ENCODE results near the gene ABLIM2.

ABLIM2 gene

DNA sequence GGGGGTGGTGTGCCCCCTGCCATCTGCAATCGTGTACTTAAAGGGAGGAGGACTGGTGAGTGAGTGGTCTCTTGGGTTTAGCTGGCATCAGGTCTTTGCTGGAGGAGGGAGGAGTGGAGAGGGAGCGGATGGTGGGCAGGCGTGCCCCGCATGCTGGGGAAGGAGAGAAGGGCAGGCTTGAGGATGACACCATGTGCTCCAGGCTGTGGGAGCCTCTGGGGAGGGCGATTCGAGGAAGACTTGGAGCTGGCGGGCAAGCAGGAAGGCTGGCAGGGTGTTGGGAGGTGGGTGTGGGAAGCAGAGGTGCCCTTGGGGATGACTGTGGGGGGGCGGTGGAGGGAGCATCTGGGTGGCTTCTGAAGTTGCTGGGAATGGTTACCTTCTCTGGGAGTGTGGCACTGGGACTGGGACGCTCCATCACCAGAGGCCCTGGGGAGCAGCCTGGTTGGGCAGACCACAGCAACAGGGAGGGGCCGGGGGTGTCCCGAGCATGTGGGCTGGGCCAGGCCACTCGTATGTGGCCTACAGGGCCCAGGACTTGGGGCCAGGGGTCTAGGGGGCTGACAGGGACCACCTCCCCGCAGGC is 188.2 kb downstream of the ABLIM2 start:
- DNase-seq, result no peak

DNA sequence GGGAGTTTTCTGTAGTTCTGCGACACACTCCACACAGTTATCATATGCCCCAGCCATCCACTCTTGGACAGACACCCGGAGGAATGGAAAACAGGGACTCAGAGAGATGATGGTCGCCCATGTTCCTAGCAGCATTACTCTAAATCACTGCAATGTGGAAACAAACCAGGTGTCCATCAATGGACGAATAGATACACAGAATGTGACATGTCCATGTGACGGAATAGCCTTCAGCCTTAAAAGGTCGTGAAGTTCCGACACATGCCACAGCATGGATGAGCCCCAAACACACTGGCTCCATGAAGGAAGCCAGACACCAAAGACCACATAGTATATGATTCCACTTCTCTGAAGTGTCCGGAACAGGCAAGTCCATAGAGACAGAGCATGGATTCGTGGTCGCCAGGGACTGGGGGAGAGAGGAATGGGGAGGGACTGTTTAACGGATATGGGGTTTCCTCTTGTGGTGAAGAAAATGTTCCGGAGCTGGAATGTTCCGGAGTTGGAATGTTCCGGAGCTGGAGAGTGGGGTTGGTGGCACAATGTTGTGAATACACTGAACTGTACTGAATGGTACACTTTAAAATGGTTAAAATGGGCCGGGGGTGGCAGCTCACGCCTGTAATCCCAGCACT is 190.2 kb downstream of the ABLIM2 start:
- no peak for DNase-seq

DNA sequence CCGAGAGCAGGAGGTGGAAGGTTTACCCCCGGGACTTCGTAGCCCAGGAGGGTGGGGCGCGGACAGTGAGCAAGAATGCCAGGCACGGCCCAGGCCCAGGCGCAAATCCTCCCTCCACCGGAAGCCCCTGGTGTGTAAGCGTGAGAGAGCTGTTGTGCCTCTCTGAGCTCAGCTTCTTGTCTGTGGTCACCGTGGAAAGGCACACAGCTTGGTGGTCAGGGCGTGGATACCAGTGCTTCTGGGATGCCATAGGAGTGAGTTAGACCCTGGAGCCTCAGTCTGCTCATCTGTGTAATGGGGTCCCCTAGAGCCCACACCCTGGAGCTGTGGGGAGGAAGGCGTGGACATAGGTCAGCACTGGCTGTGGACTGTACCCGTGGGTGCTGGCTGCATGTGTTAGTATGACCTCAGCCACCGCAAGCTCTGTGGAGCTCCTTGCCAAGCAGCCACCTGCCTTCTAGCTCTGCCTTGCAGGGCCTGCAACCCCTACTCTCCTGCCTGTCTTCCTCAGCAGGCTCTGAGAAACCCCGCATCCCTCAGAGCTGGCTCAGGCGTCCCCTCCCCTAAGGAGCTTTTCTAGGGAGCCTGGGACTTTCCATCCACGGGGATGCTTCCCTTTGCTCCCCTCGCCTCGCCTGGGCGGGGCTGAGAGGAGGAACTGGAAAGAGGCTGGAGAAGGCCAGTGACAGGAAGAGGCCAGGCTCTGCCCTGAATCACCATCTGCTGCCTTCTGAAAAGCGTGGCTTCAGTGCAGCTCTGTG is 190.9 kb downstream of the ABLIM2 start:
- DNase-seq, result no peak

DNA sequence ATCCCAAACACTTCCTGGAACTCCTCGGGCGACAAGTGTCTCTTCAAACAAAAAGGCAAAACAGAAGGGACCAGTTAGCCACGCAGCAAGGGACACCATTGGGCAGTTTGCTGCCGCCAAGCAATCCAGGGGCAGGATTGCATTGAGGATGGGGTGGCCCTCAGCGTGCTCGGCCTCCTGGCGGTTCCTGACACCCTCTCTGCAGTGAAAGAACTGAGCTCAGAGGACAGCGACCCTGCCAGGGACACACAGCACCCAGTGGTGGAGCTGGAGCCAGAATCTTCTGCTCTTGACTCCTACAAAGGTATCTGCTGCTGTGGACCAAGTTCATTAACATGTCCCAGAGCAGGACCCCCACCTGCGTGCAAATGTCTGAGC is 191.6 kb downstream of the ABLIM2 start:
- DNase-seq, result no peak

DNA sequence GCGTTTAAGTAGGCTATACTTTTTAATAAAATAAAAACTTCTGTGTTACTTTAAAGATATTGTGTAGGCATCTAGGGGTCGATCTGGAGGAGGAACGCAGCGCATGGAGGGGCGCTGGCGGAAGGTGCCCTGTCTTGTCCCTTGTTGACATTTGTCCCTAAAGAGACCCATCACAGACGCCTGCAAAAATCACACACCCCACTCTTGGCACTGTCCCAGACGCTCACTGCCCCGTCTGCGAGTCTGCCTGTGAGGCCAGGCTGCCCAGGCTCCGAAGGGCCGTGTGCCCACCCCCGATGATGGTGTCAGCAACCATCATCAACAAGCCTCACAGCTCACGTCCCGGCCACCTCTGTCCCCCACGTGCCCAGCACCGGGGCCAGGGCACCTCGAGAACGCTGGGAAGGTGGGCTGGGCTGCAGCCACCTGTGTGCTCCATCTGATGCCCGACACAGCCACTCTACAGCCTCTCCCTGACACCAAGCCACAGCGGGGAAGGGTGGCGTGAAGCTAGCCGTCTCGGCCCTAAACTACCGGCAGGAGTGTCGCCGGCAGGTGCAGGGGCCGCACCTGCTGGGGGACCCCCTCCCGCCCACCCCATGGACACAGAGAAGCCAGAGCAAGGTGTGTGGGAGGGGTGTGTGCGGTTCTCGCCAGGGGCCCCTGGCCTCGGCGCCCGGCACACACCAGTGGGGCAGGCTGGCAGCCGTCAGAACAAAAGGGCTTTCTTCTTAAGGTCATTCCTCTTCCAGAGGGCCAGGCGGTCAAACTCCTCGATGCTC is 192.1 kb downstream of the ABLIM2 start:
- no peak for DNase-seq

DNA sequence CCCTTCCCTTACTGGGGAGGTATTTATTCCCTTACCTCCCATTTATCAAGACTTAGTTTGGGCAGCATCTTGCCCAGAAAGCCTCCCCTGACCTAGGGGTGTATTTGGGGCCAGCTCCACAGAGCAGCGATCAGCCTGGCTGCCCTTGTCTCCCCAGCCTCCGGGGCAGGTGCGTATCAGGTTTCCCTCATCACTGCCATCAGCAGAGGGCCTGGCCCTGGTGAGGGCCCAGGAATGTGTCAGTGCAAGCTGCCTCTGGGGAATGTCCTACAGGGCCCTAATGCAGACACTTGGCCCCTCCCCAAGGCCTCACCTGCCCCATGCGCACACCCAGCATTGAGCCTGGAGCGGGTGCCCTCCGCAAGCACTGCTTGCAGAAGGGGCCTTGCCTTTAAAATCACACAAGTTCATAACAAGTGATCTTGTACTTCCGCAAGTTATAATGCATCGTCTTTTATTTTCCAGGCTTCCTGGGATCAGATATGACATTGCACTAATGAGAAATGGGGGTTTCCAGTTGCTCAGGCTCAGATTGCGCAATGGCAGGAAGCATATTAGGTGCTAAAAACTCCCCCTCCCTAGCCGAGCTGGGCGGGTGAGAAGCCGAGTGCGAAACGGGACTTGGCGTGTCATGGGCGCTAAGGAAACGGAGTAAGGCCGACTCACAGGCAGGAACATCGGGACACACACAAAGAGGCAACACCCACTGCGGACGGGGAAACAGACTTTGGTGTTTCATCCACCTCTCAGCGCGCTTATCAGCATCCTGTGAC is 193.5 kb downstream of the ABLIM2 start:
- no peak for DNase-seq

DNA sequence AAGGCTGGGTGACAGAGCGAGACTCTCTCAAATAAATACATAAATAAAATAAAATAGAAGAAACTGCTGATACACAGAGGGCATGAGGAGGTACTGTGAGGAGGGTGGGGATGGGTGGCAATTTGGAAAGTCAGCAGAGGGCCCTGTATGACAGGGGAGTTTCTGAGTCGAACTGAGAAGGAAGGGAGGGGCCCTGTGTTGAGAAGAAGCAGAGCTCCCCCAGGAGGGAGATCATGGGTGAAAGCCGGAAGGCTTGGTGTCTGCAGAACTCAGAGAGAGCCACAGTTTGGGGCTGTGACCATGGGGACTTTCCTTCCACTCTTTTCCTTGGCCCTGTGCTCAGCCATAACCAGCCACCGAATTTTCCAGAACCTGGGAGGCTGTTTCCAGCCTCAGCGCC is 194.2 kb downstream of the ABLIM2 start:
- DNase-seq, result no peak

DNA sequence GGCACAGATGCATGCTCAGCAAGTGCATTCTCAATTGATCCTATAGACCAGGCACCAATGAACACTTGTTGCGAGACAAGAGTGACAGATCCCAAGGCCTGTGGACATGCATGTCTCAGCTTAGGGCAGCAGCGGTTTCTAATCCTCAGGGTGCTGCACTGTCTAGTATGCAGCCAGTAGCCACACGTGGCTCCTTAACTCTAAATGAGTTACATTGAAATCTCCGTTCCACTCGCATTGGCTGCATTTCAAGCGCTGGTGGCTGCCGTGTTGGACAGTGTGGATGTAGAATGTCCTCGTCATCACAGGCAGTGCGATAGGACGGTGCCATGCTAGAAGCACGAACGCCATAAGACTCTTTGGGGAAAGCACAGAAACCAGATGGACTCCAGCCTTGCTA is 194.9 kb downstream of the ABLIM2 start:
- DNase-seq, result no peak

DNA sequence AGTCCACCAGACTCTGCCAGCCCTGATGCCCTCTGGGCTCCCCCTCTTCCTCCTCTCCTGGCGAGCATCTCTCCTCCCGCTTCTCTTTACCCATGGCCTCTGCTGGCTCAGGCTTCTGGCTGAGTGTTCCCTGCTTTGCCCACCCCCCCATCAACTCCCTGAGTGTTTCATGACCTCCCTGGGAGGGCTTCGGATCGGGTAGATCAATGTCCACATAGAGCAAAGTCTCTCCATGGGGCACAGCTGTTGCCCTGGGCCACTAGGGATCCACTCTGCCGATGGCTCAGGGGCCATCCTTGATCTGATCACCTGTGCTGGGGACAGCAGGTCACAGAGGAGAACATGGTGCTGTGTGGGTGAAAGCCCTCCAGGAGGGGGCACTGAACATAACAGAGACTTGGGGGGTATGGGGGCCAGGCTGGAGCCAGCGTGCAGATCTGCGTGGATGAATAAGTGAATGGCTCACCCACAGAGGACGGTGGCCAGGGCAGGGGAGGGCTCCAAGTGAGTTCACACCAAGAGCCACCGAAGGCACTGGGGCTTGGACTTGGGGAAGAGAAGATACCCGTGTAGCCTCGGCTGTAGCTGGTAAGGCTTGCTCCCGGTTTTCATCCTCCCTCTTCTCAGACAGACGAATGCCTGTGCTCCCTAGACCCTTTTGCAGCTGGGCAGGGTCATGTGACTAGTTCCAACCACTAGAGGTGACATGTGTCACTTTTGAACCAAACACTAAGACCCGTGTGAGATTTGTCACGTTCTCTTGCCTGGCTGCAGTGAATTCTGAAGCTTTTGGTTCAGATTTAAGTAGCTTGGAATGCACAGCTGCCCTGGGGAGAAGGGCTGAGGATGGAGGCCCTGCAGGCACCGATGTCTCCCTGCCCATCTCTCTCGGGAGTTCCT is 195.8 kb downstream of the ABLIM2 start:
- no peak for DNase-seq

DNA sequence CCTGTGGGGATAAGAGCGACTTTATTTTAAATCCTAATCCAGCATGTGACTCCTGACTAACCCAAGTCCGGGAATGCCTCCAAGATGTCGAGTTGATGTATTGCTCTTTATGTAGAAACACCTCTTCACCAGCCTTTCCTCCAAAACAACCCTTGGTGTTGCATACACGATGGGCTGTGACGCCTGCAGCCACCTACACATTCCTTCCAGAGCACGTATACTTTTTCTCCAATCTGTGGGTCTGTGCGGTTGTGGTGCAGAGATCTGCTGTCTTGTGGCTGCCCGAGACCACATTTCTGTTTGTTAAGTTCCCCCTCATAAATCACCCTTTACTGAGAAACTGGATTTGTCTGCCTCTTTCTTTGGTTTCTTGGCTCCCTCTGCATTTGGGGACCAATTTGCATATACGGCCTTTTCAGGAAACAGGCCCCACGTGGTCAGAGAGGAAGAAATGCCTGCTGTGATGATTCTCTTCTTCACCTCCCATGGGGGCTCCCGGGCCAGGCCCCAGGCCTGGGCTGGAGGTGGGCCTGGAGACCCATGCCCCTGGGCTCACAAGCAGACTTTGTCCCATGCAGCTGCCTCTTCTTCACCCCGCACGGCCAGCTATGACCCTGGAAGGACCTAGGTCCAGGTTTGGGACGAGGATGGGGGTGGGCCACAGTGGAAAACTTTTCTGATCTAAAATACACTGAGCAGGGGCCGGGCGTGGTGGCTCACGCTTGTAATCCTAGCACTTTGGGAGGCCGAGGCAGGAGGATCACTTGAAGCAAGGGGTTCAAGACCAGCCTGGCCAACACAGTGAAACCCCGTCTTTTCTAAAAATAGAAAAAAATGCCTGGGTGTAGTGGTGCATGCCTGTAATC is 197.6 kb downstream of the ABLIM2 start:
- DNase-seq, result no peak

DNA sequence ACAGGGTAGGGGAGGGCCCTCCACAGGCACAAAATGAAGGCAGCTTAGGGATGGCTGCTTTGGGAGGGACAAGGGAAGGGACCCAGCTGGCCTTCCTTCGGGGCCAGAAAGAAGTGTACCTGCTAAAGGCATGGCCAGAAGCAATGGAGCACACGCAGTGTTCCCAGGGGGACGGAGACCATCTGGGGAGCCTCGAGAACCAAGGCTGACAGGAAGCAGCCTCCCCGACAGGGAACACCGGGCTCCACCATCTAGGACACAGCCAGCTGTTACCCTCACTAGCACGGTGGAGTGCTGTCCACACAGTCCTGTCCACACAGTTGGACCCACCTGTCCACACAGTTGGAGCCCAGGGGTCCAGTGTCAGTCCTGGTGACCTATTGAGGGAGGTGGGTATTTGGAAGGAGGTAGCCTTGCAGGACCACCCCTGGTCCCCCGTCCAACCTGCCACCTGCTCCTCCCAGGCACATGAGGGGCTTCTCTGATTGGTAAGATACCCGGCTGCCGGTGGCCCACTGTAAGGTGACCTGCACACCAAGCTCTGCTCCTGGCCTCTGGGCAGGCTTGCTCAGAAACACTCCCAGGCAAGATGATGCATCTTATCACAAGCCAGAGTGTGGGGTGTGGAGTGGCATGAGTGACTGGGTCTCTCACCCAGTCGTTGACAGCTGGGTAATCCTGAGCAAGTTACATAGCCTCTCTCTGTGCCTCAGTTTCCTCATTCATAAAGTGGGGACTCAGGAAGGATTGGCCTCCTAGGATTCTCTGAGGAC is 198.4 kb downstream of the ABLIM2 start:
- DNase-seq, result no peak

DNA sequence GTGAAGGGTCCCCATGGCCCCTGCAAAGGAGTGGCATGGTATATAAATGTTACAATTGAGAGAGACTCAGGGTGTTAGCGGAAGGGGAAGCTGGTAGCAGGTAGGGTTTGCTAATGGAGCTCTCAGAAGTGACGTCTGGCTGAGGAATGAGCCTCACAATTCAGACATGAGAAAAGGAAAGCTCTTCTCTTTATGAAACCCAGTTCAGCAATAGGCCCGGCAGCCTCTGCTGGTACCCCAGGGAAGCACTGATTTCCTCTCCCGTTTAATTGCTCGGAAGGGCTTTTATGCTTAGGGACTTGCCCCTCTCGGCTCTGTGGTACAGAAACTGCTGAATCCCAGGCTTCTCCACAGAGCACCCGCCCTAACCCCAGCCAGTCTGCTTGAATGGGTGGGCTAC is 199.5 kb downstream of the ABLIM2 start:
- DNase-seq, result no peak

DNA sequence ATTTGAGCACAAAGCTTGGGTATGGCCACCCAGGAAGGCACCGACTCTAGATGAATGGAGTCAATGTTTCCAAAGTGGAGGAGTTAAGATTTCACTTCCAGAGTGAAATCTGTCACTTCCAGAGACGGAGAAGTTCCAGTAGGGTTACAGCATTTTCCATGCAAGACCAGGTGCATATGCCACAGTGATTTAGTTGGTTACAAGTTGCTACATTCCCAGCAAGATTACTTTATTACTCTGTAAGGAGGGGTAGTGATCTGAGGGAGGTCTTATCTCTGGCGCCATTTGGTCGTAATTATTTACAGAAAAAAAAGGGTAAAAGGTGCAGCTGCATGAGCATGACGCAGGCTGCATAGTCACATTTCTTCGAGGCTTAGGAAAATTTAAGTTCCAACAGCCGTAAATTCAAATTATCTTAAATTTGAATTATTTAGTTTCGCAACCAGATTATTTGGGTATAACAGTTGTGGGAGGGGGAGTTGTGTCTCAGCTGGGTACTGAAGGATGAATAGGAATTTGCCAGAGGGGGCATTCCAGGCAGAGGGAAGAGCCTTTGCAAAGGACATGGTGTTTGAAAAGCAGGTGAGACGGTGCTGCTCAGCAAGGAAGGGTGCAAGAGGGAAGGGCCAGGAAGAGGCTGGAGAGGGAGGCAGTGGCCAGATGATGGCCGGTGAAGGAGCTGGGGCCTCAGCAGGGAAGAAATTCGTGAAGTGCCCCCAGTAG is 201.5 kb downstream of the ABLIM2 start:
- no peak for DNase-seq

DNA sequence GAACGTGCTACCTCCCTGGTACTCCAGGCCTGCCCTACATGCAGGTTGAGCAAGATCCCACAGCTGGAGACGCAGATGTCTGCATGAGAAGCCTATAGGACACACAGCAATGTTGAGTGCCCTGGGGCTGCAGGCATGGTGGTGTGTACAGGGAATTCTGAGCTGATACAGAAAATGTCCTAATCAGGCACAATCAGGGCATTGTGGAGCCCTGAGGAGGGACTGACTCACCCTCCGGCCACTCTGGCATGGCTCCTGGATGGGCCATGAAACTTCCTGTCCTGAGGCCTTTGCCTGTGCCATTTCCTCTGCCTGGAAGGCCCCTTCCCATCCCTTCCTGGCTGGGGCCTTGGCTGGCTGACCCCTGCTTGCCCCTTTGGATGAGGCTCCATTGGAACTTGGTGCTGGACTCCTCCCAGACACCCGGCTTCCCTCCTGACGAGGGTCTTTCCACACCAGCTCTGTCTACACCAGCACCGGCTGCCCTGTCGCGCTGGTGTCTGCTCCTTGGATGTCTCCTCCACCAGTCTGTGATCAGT is 202.3 kb downstream of the ABLIM2 start:
- no peak for DNase-seq

DNA sequence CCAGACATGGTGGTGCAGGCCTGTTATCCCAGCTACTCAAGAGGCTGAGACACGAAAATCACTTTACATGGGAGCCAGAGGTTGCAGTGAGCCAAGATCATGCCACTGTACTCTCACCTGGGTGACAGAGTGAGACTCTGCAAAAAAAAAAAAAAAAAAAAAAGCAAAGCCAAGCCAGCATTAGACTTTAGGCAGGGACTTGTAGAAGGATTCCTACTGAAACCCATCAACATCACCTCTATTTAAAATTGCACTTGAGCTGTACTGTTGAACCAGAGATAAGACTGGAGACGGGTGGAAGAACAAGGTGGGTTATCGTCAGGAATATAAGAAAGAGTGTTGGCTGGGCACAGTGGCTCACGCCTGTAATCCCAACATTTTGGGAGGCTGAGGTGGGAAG is 203.2 kb downstream of the ABLIM2 start:
- DNase-seq, result no peak

DNA sequence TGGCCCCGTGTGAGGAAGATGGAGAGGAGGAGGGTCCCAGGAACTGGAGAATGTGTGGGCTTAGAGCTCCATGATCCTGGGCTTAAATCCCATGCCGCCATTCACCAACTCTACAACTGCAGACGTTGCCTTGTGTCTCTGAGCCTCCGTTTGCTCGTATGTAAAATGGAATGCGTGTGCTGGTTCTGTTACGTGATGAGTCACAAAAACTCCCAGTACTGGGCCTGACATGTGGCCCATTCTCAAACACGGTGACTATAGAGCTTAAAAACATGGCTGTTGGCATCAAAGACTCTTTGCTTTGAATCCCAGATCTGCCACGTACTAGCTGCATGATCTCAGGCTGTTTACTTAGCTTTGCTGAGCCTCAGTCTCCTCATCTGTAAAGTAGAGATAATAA is 206.0 kb downstream of the ABLIM2 start:
- DNase-seq, result no peak

DNA sequence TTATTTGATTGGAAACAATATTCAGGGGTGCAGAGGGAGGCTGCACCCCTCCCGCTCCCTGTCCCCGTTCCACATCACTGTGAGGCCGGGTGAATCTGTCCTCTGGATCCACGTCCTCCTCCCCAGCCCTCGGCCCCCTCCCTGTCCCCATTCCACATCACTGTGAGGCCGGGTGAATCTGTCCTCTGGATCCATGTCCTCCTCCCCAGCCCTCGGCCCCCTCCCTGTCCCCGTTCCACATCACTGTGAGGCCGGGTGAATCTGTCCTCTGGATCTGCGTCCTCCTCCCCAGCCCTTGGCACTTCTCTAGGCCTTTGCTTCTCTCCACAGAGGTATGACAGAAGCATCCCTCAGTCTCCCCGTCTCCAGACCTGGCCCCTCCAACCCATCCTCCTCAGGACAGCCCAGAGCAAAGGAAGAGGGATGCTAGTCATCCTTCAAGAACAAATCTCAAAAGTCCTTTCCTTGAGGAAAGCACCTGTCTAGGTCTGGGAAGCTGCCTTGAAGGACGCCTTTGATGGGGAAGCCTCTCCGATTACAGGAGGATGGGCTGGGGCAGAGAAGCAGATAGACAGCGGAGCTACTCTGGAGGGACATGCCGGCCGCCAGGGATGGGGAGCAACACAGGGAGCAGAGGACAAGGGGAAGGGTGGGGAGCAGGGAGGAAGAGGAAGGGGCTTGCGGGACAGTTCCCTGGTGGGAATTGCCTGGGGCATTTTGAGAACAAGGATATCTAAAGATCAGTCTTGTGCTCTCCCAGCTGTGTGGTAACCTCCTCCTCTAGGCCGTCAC is 208.1 kb downstream of the ABLIM2 start:
- DNase-seq, result no peak

DNA sequence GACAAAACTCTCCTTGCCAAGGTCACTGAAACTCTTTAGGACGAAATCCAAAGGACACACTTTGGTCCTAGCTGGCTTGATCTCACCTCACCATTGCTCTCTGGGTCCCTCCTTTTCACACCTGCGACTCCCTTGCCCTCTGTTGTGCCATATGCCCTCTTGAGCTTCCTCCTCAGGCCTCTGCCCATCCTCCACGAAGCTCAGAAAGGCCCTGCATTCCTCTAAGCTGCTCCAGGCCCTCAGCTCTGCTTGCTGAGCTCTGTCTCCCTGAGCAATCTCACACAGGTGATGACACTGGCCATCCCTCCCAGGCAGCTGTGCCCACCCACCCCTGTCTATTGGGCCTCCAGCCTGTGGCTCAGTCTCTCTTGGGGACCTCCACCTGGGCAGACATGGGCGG is 208.9 kb downstream of the ABLIM2 start:
- DNase-seq, result no peak
